ENCODE measurements around the gene FGFR4.

FGFR4 gene

GRCh38 chr5:177133853-177134696 lies 47.4 kb downstream of the FGFR4 start:
- peak overlapping the region; percentile 96 for H3K27ac ChIP-seq
- TF ChIP-seq CTCF (conservative IDR thresholded peaks at IDR 0.05): peak; percentile 15; the same call in 1 of the 2 replicates

DNA sequence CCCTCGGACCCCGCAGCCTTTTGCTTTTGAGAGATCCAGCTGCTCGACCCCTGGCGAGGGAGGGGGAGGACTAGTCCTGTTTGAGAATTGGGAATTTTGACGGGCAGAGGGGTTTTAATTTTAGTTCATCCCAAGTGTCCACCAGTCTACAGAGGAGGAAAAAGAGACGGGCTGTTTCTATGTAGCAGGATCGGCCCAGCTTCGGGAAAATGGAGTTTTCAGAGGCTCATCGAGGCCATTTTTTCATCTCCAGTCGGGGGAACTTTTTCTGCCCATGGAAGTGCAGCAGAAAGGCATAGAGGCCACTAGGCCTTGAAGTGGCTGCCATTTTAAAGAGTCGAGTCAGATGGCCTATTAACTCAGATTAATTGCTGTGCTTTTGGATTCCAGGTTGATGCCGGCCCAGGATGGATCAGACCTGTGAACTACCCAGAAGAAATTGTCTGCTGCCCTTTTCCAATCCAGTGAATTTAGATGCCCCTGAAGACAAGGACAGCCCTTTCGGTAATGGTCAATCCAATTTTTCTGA lies 48.0 kb downstream of the FGFR4 start:
- peak overlapping the region; percentile 96 for H3K27ac ChIP-seq
- TF ChIP-seq CTCF (conservative IDR thresholded peaks at IDR 0.05): no peak

GRCh38 chr5:177140312-177140711 lies 53.6 kb downstream of the FGFR4 start:
- no peak for TF ChIP-seq CTCF (conservative IDR thresholded peaks at IDR 0.05)

DNA sequence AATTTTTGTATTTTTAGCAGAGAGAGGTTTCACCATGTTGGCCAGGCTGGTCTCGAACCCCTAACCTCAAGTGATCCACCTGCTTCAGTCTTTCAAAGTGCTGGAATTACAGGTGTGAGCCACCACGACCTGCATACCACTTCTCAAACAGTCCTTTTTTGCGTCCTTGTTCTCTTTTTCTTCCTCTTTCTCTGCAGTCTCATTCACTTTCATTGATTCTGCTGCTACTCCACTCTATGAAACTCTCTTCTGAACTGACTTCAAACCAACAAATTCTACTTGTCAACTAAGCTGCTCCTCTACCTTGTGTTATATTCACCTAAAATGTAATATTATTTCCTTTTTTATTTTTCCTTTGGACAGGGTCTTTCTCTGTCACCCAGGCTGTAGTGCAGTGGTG lies 54.8 kb downstream of the FGFR4 start:
- TF ChIP-seq CTCF (conservative IDR thresholded peaks at IDR 0.05): no peak
- H3K27ac ChIP-seq: peak overlapping the region; percentile 7; the same call in 1 of the 2 replicates

More at GRCh38 chr5:177140312-177140711, 53.6 kb downstream of the FGFR4 start:
- H3K27ac ChIP-seq: no peak overlapping the region

DNA sequence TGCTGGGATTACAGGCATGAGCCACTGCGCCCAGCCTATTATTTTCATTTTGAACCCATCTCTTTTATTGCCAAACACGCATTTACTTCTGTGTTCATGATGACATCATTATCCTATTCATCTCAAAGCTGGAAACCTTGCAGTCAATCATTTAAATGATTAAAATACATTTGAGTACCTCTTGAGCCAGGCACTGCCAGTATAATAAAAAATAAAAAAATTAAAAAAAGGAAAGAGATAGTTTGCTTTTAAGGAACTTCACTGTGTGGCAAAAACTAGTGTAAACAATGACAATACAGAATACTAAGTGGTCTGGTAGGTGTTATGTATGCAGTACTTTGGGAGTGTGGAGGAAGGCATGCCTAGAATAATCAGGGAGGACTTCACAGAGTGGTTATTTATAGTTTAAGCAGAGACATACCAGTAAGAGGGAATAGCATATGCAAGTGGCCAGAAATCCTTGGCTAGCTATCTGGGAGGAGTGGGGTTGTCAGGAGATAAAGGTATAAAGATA lies 55.4 kb downstream of the FGFR4 start:
- no peak for TF ChIP-seq CTCF (conservative IDR thresholded peaks at IDR 0.05)
- peak overlapping the region; percentile 7; the same call in 1 of the 2 replicates for H3K27ac ChIP-seq

GRCh38 chr5:177142778-177143177 lies 56.1 kb downstream of the FGFR4 start:
- no peak overlapping the region for H3K27ac ChIP-seq
- no peak for TF ChIP-seq CTCF (conservative IDR thresholded peaks at IDR 0.05)

DNA sequence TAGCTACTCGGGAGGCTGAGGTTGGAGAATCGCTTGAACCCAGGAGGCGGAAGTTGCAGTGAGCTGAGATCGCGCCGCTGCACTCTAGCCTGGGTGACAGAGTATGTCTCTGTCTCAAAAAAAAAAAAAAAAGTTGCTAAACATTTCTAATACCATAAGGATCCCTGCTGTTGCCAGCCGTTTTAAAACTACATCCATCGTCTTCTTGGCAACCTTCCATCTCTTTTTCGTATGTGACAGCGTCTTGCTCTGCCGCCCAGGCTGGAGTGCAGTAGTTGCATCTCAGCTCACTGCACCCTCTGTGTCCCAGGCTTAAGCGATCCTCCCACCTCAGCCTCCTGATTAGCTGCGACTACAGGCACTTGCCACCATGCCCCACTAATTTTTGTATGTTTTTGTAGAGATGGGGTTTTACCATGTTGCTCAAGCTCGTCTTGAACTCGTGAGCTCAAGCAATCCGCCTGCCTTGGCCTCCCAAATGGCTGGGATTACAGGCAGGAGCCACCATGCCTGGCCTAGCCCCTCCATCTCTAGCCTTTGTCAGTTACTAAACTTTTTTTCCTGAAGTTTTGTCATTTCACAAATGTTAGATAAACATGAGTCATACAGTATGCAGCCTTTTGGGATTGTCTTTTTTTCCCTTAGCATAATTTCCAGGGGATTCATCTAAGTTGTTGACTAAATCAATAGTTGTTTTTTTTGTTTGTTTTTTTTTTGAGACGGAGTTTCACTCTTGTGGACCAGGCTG lies 60.4 kb downstream of the FGFR4 start:
- TF ChIP-seq CTCF (conservative IDR thresholded peaks at IDR 0.05): no peak
- H3K27ac ChIP-seq: no peak overlapping the region
